IPS DF 19.7 (cell line): ENCODE data around the gene FRS2.

Experiments used
- DNase-seq: peaks from one replicate; pipeline ENCODE4 v3.0.0-alpha.2; 2013; ENCODE audit warnings: low read depth, low spot score

FRS2 gene

DNA sequence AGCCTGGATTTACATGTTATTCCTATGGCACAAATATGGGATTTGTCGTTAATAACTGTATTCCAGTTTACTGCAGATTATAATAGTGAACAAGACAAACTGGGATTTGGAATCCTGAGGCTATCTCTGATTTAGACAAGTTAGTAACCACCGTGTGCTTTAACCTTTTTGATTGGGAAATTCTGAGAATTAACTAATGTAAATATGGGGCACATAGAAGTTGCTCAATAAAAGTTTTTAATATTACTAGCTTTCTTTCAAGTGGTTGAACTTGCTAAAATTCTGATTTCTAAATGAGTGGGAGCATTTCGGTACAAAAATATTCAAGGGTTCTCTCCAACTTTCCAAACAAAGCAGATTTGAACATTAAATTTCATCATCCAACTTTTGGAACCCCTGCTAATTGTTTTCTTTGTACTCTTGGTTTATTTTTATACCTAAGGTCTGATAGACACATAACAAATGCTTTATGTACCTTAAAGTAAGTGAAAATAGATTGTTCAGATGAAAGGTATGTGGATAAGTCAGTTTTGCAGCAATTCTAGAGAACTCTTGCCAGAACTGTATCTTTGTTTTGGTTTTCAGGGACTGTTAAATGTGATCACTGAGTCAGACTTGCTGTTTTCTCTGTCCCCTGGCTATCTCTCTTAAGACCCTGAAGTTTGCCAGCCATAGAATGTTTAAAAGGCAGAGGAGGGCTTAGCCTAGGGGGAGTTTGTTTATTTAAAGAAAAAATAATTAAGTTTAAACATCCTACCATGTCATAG lies 57.5 kb downstream of the FRS2 start:
- DNase-seq = no peak

DNA sequence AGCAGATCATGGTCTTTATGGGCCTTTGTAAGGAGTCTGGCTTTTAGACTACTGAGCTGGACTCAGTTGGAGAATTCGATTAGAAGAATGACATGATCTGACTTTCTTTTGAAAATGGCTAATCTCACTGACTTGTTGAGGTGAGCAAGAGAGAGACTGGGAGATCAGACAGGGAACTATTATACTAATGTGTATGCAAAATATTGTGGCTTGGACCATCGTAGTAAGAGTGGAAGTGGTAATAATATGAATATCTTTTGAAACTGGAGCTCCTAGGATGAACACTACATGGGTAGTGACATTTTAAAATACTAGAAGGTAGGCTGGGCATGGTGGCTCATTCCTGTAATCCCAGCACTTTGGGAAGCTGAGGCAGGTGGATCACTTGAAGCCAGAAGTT lies 58.8 kb downstream of the FRS2 start:
- DNase-seq = no peak

DNA sequence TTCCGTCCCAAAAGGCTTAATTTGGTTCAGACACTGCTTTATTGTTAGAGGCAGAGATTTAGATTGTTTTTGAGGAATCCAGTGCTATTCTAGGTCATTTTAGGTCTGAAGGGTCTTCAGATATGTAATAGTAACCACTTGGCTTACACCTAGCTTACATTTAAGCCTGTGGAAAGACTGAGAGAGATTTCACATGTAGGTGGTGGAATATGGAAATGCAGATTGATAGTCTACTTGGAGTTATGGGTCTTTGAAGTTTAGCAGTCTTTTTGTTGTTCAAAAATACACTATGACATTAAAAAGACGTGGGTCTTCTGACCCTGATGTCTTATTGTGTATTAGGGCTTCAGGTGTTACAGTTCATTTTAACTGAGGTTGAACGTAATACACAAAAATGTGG lies 63.7 kb downstream of the FRS2 start:
- DNase-seq = no peak

DNA sequence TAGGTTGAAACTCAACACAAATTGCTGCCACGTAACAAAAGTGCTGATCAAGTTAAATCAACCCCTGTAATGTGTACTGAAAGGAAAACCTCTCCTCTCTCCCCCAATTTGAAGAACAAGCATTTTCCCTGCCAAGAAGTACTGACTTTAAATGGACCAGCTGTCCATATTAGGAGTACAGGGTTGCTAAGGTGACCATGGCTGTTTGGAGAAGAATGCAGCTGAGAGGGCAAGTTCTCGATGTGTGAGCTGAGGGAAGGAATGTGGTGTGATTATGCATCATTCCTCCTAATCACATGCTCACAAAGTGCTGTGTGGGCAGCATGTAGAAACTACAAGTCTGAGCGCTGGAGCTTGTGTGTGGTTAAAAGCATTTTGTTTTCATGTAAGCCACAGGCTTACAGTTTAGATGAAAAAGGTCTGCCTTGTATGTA lies 64.2 kb downstream of the FRS2 start:
- peak; percentile 95 for DNase-seq

DNA sequence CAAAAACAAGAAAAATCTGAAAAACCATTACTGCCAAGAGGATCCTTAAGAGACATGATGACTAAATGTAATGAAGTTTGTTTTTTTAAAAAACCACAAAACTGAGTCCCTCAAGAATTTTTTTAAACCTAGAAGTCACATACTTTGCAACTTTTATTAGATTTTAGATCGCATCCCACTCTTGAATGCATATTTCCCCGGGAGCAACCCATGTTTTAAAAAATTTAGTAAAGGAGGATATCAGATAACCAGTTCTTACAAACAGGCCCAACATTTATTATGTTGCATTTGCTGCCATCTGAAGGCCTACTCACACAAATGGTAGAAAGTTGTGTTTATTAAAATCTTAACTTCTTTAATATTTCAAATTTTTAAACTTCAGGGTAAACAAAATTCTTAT lies 70.8 kb downstream of the FRS2 start:
- no peak for DNase-seq

DNA sequence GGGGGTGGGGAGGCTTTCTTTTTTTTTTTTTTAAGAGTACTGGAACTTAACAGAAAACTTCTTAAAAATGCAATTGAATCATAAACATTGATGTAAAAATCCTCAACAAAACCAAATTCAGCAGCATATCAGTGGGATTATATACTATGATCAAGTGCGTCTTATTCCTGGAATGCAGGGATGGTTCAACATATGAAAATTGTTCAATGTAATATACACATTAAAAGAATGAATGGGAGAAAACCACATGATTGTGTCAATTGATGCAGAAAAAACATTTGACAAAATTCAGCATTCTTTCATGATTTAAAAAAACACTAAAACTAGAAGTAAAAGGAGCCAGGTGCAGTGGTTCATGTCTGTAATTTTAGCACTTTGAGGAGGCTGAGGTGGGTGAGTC lies 73.9 kb downstream of the FRS2 start:
- DNase-seq = no peak

DNA sequence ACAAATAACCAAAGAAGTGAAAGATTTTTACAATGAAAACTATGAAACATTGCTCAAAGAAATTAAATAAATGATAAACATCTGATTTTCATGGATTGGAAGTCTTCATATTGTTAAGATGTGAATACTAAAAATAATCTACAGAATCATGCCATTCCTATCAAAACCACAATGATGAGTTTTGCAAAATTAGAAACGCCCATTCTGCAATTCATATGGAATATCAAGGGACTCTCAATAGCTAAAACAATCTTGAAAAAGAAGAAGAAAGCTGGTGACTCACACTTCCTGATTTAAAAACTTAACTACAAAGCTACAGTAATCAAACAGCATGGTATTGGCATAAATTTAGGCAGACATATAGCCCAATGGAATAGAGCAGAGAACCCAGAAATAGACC lies 74.9 kb downstream of the FRS2 start:
- DNase-seq = no peak

DNA sequence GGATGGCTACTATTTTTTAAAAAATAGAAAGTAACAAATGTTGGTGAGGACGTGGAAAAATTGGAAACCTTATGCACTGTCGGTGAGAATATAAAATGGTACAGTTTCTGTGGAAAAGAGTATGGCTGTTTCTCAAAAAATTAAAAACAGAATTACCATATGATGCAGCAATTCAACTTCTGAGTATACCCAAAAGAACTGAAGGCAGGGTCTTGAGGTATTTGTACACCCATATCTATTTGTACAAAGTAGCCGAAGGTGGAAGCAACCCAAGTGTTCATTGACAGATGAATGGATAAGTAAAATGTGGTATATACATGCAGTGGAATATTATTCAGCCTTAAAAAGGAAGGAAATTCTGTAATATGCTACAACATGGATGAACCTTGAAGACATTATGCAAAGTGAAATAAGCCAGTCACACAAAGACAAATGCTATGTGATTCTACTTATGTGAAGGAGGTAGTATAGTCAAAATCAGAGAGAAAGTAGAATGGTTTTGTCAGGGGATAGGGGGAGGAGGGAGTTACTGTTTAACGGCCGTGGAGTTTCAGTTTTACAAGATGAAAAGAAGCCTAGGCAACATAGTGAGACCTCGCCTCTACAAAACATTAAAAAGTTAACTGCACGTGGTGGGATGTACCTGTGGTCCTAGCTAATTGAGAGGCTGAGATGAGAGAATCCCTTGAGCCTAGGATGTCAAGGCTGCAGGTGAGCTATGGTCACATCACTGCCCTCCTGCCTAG lies 76.7 kb downstream of the FRS2 start:
- no peak for DNase-seq

DNA sequence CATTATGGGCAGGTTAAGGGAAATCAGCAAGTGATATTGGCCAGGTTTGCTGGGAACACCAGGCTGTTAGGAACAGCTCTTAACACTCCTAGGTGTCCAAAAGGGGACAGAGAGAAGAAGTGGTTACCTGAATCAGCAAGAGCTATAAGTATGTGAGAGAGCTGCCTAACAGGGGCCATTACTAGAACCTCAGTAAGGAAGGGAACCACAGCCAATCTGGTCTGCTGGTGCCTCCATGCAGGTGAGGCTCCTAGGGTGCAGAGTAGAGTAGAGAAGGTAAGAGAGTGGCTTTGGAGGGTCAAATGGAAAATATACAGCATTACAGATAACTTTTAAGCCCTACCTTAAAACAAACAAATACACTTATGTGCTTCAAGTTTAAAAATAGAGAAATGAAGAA lies 78.5 kb downstream of the FRS2 start:
- DNase-seq = no peak

DNA sequence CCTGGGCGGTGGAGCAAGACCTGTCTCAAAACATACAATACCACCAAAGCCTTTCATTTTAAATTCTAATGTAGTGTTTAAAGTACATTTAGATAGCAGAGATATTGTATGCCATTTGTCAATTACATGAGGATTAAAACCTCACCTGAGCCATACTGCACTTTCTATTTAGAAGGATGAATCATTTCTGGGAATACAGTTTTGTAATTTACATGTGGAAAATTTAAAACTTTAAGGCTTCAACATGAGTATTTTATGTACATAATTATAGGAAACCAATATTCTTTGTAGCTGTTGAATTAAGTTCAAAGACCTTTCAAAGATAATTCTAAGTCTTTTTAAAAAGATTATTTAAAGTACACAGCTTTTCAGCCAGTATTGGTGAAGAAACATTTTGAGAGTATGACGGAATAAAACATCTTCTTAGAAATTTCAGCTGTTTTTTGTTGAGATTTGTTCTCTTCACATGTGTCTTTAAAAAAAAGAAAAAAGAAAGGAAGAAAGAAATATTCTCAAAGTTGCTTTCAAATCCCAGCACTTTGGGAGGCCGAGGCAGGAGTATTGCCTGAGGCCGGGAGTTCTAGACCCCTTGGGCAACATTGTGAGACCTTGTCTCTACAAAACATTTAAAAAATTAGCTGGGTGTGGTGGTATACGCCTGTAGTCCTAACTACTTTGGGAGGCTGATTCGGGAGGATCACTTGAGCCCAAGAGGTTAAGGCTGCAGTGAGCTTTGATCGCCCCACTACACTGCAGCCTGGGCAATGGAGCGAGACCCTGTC lies 80.6 kb downstream of the FRS2 start:
- DNase-seq = no peak

DNA sequence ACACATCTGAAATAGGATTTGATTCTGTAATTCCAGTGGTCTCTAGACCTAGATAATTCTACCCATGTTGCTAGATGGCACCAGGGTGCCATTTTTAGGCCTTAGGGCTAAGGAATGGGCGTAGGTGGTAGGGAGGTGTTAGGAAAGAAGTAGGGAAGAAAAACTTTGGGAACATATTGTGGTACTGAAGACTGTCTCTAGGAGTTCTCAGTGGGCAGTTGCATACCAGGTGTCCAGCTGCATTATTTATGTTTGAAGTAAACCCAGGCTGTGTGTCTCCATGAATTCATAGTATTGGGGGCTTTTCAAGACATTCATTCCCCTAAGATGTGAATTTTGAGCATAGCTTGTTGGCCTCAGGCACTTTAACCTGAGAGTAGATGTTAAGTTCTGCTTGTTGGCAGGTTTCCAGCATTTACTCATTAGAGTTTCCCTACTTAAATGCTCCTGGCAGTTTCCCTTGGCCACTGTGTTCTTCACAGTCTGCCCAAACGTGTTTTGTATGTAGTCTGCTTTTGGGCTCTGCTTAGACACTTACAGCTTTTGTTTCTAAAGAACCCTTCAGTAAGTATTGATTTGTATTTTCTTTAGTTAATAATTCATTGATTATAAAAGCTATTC lies 83.5 kb downstream of the FRS2 start:
- no peak for DNase-seq

DNA sequence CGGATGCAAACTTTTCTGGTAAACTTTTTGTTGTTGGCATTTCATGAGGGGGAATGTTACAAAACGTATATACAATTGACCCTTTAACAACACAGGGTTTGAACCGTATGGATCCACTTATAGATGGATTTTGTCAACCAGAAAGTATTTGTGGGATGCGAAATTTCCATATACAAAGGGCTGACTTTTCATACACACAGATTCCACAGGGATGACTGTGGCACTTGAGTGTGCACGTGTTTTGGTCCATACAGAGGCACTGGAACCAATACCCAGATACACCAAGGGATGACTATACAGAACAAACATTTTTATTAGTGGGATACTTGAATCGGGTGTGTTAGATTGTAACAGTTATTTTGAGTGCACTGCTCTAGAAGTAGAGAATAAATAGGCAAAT lies 85.3 kb downstream of the FRS2 start:
- DNase-seq = no peak

DNA sequence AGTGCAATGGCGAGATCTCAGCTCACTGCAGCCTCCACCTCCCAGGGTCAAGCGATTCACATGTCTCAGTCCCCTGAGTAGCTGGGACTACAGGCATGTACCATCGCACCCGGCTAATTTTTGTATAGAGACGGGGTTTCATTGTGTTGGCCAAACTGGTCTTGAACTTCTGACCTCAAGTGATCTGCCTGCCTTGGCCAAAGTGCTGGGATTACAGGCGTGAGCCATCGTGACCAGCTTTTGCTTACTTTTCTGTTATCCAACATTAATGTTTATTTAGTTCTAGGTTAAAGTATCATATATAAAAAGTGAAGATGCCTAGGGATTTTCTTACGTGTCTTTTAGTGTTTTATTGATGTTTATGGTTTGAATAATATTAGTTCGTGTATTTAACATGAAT lies 86.2 kb downstream of the FRS2 start:
- no peak for DNase-seq

DNA sequence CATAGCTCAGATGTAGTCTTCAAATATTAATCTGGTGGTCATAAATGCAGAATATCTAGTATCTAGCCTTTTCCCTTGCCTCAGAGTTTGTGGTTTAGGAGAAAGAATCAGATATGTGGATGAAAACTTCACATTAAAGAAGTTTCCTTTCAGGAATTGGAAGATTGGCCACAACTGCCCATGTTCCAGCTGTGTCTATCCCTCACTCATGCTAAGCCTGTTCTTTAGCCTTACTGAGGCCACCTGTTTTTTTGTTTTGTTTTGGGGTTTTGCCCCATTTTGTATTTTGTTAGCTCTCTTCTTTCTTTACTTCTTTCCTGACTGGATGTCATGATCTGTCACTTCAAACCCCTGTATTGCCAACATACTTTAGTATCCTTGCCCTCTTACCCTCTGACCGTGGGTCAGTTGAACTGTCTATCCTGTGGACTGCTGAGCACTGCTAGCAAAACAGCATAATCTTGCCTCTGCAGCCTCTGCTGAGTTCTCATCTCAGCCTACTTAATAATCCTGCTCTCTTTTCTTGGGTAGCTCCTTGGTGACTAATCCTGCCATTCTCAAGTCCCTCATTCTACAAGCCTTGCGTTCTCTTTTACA lies 93.1 kb downstream of the FRS2 start:
- no peak for DNase-seq

DNA sequence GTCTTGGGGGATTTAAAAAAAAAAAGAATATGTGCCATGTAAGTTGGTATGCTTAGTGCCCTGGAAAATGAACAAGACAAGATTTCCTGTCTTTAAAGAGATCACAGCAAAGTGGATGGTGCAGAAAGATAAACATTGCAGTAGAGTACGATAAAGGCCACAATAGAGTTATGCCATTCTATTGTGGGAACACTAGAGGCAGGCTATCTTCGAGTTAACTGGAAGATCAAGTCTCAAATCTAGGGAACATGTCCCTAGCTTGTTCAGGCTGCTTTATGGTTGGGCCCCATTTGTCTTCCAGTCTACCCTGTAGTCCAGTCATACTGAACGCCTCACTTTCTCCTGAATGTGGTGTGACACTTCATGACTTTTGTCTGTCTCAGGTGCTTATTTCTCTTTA lies 96.4 kb downstream of the FRS2 start:
- no peak for DNase-seq

DNA sequence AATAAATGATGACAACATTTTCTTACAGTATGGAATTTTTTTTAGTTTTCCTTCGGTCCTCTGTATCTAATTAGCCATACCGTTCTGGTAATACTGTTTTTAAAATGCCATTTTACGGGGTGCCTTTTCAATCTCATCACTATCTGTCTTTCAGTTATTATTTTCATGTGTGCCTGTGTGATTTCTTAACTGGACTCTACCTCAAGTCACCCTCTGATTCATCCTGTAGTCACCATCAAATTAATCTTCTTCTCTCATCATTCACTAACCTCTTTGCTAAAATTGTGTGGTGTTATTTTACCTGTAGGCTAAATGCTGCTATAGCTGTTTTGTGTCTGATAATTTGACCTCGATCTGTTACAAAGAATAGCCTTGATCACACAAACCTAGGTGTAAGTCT lies 99.0 kb downstream of the FRS2 start:
- DNase-seq = no peak

DNA sequence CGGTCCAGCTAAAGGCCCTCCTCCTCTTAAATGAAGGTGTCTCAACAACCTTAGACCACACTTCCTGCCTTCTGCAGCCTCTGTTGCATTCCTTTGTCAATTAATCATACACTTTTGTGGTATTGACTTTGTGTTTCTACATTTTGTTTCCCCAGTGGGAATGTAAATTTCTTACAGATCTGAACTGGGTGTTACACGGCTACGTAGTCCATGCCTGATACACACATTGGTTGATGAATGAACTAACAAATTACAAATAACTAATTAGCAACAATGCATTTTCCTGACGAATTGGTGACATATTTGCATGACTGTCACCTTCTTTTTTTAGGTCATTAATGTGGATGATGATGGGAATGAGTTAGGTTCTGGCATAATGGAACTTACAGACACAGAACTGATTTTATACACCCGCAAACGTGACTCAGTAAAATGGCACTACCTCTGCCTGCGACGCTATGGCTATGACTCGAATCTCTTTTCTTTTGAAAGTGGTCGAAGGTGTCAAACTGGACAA lies 99.9 kb downstream of the FRS2 start:
- no peak for DNase-seq

DNA sequence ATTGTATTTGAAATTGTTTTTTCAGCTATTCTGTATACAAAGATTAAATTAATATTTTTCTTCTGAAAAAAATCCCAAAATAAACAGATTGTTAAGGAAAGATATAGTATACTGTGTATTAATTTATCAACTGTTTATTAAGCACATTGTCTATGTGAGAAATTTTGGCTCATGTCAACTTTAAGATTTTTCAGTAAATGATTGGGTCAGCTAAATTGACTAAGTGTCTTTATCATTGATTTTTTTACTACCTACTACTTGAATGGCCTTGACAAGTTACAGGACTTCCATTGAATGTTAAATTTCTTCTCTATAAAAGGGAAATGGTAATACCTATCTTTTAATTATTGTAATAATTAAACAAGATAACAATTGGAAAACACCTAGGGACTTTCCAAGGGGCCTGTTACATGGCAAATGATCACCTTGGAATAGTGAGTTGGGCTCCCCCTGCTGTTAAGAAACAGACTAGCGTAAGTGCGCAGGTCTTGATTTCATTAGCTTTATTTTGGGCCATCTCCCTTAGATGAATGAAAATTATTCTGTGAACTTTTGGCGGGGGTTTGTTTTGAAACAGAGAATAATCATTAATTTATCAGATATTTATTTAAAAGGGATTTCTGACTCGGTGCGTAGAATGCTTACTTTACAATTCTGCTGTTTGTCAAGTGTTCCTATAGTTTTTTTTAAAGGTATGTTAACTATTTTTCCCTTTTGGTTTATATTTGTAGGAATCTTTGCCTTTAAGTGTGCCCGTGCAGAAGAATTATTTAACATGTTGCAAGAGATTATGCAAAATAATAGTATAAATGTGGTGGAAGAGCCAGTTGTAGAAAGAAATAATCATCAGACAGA lies 100.6 kb downstream of the FRS2 start:
- DNase-seq = no peak

DNA sequence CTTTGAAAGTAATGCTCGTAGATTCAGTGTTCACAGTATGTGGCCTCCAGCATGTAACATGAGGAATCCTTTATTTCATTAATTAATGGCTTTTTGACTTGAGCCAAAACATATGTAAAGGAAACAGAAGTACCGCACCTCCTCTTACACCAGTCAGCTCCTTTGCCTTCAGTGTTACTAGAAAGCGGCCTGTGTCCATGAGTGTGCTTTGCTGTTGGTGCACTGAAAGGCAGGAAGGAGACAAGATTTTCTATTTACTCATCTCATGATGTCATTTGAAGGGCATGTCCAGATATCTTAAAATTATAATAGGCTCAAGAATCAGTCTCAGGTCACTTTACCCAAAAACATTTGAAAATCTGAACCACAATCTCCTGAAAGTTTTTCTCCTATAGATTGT lies 105.2 kb downstream of the FRS2 start:
- DNase-seq = no peak

DNA sequence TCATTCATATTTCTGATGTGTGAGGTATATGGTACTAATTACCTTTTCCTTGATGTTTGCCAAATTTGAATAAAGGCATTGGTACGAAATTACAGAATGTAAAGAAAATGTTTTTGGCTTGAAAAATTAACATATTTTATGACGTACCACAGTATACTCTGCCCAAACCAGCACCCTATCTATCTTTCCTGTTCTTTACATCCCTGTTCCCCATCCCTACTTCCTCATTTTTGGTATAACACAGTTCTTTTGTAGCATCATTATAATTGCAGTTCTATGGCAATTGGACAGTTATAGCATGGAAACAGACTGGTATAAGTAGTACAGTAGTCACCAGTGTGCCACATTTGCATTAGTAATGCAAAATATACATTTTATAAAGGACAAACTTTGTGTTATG lies 108.1 kb downstream of the FRS2 start:
- DNase-seq = no peak

DNA sequence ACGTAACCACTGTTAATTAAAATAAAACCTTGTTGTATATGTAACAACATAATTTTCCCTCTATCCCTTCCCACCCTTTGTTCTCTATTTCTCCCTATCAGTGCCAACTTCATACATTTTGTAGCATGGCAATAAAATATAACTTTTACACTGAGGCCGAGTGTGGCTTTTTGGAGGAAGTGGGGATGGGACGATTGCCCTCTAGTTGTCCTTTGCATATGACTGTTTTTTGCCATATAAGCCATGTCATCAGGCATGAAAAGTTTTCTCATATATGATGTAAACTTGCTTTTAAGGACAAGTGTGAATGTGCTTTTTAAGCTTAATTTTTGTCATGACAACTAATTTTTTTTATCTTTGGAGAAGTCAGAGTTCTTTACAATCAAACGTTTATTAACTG lies 108.8 kb downstream of the FRS2 start:
- no peak for DNase-seq
